IMR-90 (cell line): ENCODE measurements around the gene CRYGS. TPM values are rescaled to one million over a fixed set of nuclear protein-coding genes. Genes with fewer than 3 reads are reported as not detected.

Experiments
- ATAC-seq: fragments of 200-7000 bp; cut with Tn5 transposase; 2 replicates; pipeline ENCODE4 v1.9.1; 2020; ENCODE audit warnings: low read depth, mild to moderate bottlenecking, moderate library complexity
- BruUV-seq: library from RNA; stranded (reverse); fragments of 400-500 nt; replicated peaks from 2 replicates; lab custom pipeline; 2021; lab: Mats Ljungman, UMichigan
- CTCF ChIA-PET: fragments of 300-600 bp; formaldehyde crosslinking; extraction: SDS; loops from one replicate; lab custom pipeline; 2021; ENCODE audit warnings: antibody characterized with exemption; lab: Yijun Ruan, JAX
- POLR2A ChIA-PET: fragments of 300-600 bp; sonication (Branson Sonifier 250); formaldehyde crosslinking; loops from one replicate; lab custom pipeline; 2022; ENCODE audit warnings: antibody characterized with exemption; ENCODE audit not compliant: unreplicated experiment; lab: Charles Lee
- DNase-seq: peaks from one replicate; pipeline ENCODE4 v3.0.0; 2013
- H2AFZ ChIP-seq: replicated peaks from 2 replicates; pipeline ENCODE3; 2013; ENCODE audit warnings: low read length, mild to moderate bottlenecking; ENCODE audit not compliant: poor library complexity
- H2AK5ac ChIP-seq: 2 replicates; pipeline ENCODE4 v1.6.1; 2013; ENCODE audit warnings: low read depth, low read length, inconsistent platforms
- H2AK9ac ChIP-seq: replicated peaks from 2 replicates; pipeline ENCODE3; 2013; ENCODE audit warnings: mild to moderate bottlenecking, low read depth, low read length, moderate library complexity; ENCODE audit not compliant: poor library complexity
- H2BK120ac ChIP-seq: 2 replicates; pipeline ENCODE4 v1.6.1; 2013; ENCODE audit warnings: low read depth, low read length, inconsistent platforms
- H2BK15ac ChIP-seq: 3 replicates; pipeline ENCODE4 v1.6.1; 2013; ENCODE audit warnings: low read depth, low read length, inconsistent platforms
- H2BK20ac ChIP-seq: 2 replicates; pipeline ENCODE4 v1.6.1; 2013; ENCODE audit warnings: low read depth, mild to moderate bottlenecking, inconsistent platforms, low read length, moderate library complexity
- H2BK5ac ChIP-seq: 2 replicates; pipeline ENCODE4 v1.6.1; 2013; ENCODE audit warnings: mild to moderate bottlenecking, low read depth, low read length, inconsistent platforms; ENCODE audit not compliant: poor library complexity, severe bottlenecking
- H3K14ac ChIP-seq: replicated peaks from 2 replicates; pipeline ENCODE4 v1.6.1; 2013; ENCODE audit warnings: low read depth, low read length, inconsistent platforms
- H3K18ac ChIP-seq: 2 replicates; pipeline ENCODE4 v1.6.1; 2013; ENCODE audit warnings: low read depth, low read length, control low read depth
- H3K23ac ChIP-seq: 2 replicates; pipeline ENCODE4 v1.6.1; 2013; ENCODE audit warnings: low read depth, low read length, inconsistent platforms
- H3K27ac ChIP-seq: 2 replicates; pipeline ENCODE4 v1.5.1; 2013; ENCODE audit warnings: mild to moderate bottlenecking, control low read depth, low read length; ENCODE audit not compliant: insufficient read depth
- H3K27me3 ChIP-seq: 2 replicates; pipeline ENCODE4 v1.6.1; 2013; ENCODE audit warnings: low read length; ENCODE audit not compliant: control insufficient read depth, insufficient read depth
- H3K36me3 ChIP-seq: 2 replicates; pipeline ENCODE4 v1.6.1; 2013; ENCODE audit warnings: low read length, mixed read lengths; ENCODE audit not compliant: control insufficient read depth, insufficient read depth
- H3K4ac ChIP-seq: 2 replicates; pipeline ENCODE4 v1.6.1; 2013; ENCODE audit warnings: low read depth, low read length, inconsistent platforms
- H3K4me1 ChIP-seq: 2 replicates; pipeline ENCODE4 v1.6.1; 2013; ENCODE audit warnings: low read length, mixed read lengths; ENCODE audit not compliant: control insufficient read depth, insufficient read depth
- H3K4me2 ChIP-seq: 2 replicates; pipeline ENCODE4 v1.6.1; 2013; ENCODE audit warnings: low read depth, mild to moderate bottlenecking, control low read depth, low read length, moderate library complexity
- H3K4me3 ChIP-seq: 2 replicates; pipeline ENCODE4 v1.5.1; 2013; ENCODE audit warnings: low read depth, mild to moderate bottlenecking, control low read depth, low read length, moderate library complexity; ENCODE audit not compliant: insufficient read depth
- H3K56ac ChIP-seq: 2 replicates; pipeline ENCODE4 v1.6.1; 2013; ENCODE audit warnings: low read length, inconsistent platforms; ENCODE audit not compliant: insufficient read depth; ENCODE audit errors: extremely low read depth
- H3K79me1 ChIP-seq, 2 experiments: 2 replicates each; pipeline ENCODE4 v1.6.1; 2013; ENCODE audit warnings: low read length in 2 of 2, inconsistent platforms in 1 of 2, low read depth in 1 of 2
- H3K9ac ChIP-seq: 2 replicates; pipeline ENCODE4 v1.6.1; 2013; ENCODE audit warnings: low read depth, low read length, control low read depth
- H3K9me1 ChIP-seq: 2 replicates; pipeline ENCODE4 v1.6.1; 2013; ENCODE audit warnings: low read length, inconsistent platforms; ENCODE audit not compliant: insufficient read depth
- H3K9me3 ChIP-seq: 2 replicates; pipeline ENCODE4 v1.6.1; 2013; ENCODE audit warnings: low read length; ENCODE audit not compliant: control insufficient read depth, insufficient read depth
- H4K20me1 ChIP-seq: 2 replicates; pipeline ENCODE4 v1.6.1; 2013; ENCODE audit warnings: low read length, inconsistent platforms; ENCODE audit not compliant: insufficient read depth
- H4K5ac ChIP-seq: 2 replicates; pipeline ENCODE4 v1.6.1; 2013; ENCODE audit warnings: mild to moderate bottlenecking, low read depth, low read length, control low read depth
- H4K8ac ChIP-seq, 2 experiments: 2 replicates each; pipeline ENCODE4 v1.6.1; 2013; ENCODE audit warnings: low read depth in 2 of 2, low read length in 2 of 2, control low read depth in 1 of 2, inconsistent platforms in 1 of 2
- H4K91ac ChIP-seq: 2 replicates; pipeline ENCODE4 v1.6.1; 2013; ENCODE audit warnings: low read depth, low read length, inconsistent platforms; ENCODE audit not compliant: insufficient read depth
- BHLHE40 ChIP-seq: fragments of 150-350 bp; IDR thresholded peaks from 2 replicates; pipeline ENCODE4 v1.6.1; 2016; ENCODE audit warnings: mild to moderate bottlenecking, low read depth, low read length
- CEBPB ChIP-seq: IDR thresholded peaks from 2 replicates; pipeline ENCODE4 v1.6.1; 2012; ENCODE audit warnings: low read depth, low read length, improper control_type of control experiment
- CHD1 ChIP-seq: IDR thresholded peaks from 2 replicates; pipeline ENCODE4 v1.6.1; 2012; ENCODE audit warnings: low read depth, low read length, improper control_type of control experiment
- CTCF ChIP-seq: conservative IDR thresholded peaks from 2 replicates; pipeline ENCODE4 v1.5.1; 2012; ENCODE audit warnings: mild to moderate bottlenecking, low read depth, low read length, improper control_type of control experiment
- ELK1 ChIP-seq: fragments of 150-350 bp; IDR thresholded peaks from 2 replicates; pipeline ENCODE4 v1.6.1; 2016; ENCODE audit warnings: low read depth, mild to moderate bottlenecking, low read length, moderate library complexity, borderline replicate concordance
- FOS ChIP-seq: fragments of 150-350 bp; IDR thresholded peaks from 2 replicates; pipeline ENCODE4 v1.6.1; 2016; ENCODE audit warnings: low read depth, low read length
- MAFK ChIP-seq: IDR thresholded peaks from 2 replicates; pipeline ENCODE4 v1.6.1; 2012; ENCODE audit warnings: low read depth, low read length, improper control_type of control experiment
- MAZ ChIP-seq: IDR thresholded peaks from 2 replicates; pipeline ENCODE4 v1.6.1; 2012; ENCODE audit warnings: low read depth, mild to moderate bottlenecking, low read length, improper control_type of control experiment, moderate library complexity, borderline replicate concordance
- MXI1 ChIP-seq: IDR thresholded peaks from 2 replicates; pipeline ENCODE4 v1.6.1; 2012; ENCODE audit warnings: low read depth, mild to moderate bottlenecking, low read length, moderate library complexity, borderline replicate concordance
- POLR2A ChIP-seq: IDR thresholded peaks from 2 replicates; pipeline ENCODE4 v1.6.1; 2012; ENCODE audit warnings: mild to moderate bottlenecking, low read depth, low read length
- RAD21 ChIP-seq: IDR thresholded peaks from 2 replicates; pipeline ENCODE4 v1.6.1; 2012; ENCODE audit warnings: low read length, improper control_type of control experiment
- RCOR1 ChIP-seq: IDR thresholded peaks from 2 replicates; pipeline ENCODE4 v1.6.1; 2012; ENCODE audit warnings: mild to moderate bottlenecking, low read length, improper control_type of control experiment; ENCODE audit not compliant: insufficient replicate concordance
- SMC3 ChIP-seq: fragments of 150-350 bp; IDR thresholded peaks from 2 replicates; pipeline ENCODE4 v1.6.1; 2016; ENCODE audit warnings: low read depth, mild to moderate bottlenecking, antibody characterized with exemption, low read length, moderate library complexity
- USF2 ChIP-seq: fragments of 150-350 bp; IDR thresholded peaks from 2 replicates; pipeline ENCODE4 v1.6.1; 2017; ENCODE audit warnings: mild to moderate bottlenecking, antibody characterized with exemption, low read length, low read depth
- dilution Hi-C: fragments of 300-500 bp; cut with HindIII; formaldehyde crosslinking; loops from one replicate; pipeline ENCODE4 v1.14.3; 2018; ENCODE audit warnings: low sequenced_read_pairs; ENCODE audit not compliant: unreplicated experiment
- in situ Hi-C: fragments of 300-500 bp; cut with MboI; formaldehyde crosslinking; loops from 3 replicates; pipeline ENCODE4 v1.14.3; 2019; ENCODE audit warnings: low sequenced_read_pairs, inconsistent platforms, mixed read lengths
- intact Hi-C: fragments of 100-400 bp; cut with micrococcal nuclease; formaldehyde crosslinking; loops from 2 replicates; pipeline ENCODE4 v1.10.0; 2022
- polyA plus RNA-seq, 3 experiments: library from polyadenylated mRNA; depleted of rRNA; stranded (reverse); fragments of >200 nt; gene quantifications; 2 replicates each; pipeline ENCODE4 v1.2.3, GENCODE V29; 2012; ENCODE audit warnings: low replicate concordance in 1 of 3
- total RNA-seq: library from RNA; depleted of rRNA; stranded (reverse); fragments of >200 nt; gene quantifications from 2 replicates; pipeline ENCODE4 v1.2.3, GENCODE V29; 2012

Gene CRYGS
- total and polyA plus RNA-seq, 2 of the 4 experiments (the other 2 are of a cell fraction), result 0.36 to 2.1 TPM

- H2BK20ac ChIP-seq, result no peak overlapping the region
- CTCF ChIA-PET, result no interaction called here
- TF ChIP-seq POLR2A (no peak), ELK1 (no peak), USF2 (no peak), CHD1 (no peak), FOS (no peak), RAD21 (no peak), CTCF (no peak), RCOR1 (no peak), CEBPB (no peak), MAFK (no peak), MXI1 (no peak), MAZ (no peak), SMC3 (no peak), BHLHE40 (no peak)
- H3K18ac ChIP-seq, result no peak overlapping the region
- H3K9me1 ChIP-seq, result no peaks in the 10 kb centered on the region
- no peak overlapping the region for H4K8ac ChIP-seq
- no peaks in the 10 kb centered on the region for H3K79me1 ChIP-seq
- POLR2A ChIA-PET, result no interaction called here
- intact Hi-C loops, result no loop called here
- no peak overlapping the region for H3K4me2 ChIP-seq
- no peaks in the 10 kb centered on the region for H3K4me1 ChIP-seq
- no peak overlapping the region for H3K14ac ChIP-seq
- H3K56ac ChIP-seq, result no peak overlapping the region
- H3K4me3 ChIP-seq, result no peak overlapping the region
- H4K91ac ChIP-seq, result no peak overlapping the region
- no peak overlapping the region for H4K5ac ChIP-seq
- ATAC-seq (no peak), DNase-seq (no peak)
- H2BK15ac ChIP-seq, result no peak overlapping the region
- no peak overlapping the region for H3K23ac ChIP-seq
- H3K4ac ChIP-seq, result no peak overlapping the region
- no peak overlapping the region for H2AFZ ChIP-seq
- BruUV-seq, result no TSS peak
- H3K9me3 ChIP-seq, result no peaks in the 10 kb centered on the region
- no peak overlapping the region for H2BK5ac ChIP-seq
- no peak overlapping the region for H2AK5ac ChIP-seq
- H3K9ac ChIP-seq, result no peak overlapping the region
- H3K27me3 ChIP-seq, result peaks cover 21% of the 10 kb centered on the region
- H2AK9ac ChIP-seq, result no peak overlapping the region
- no peaks in the 10 kb centered on the region for H4K20me1 ChIP-seq
- dilution Hi-C loops, result no loop called here
- no peaks in the 10 kb centered on the region for H3K36me3 ChIP-seq
- H3K27ac ChIP-seq, result no peak overlapping the region
- in situ Hi-C loops, result no loop called here
- H2BK120ac ChIP-seq, result no peak overlapping the region
Measured at GRCh38 chr3:186496635-186497034, 47.5 kb downstream of the CRYGS start.
